Lower leg skin (tissue), 4 donors: ENCODE measurements around the gene CLIC1. TPM values are rescaled to one million over a fixed set of nuclear protein-coding genes. Genes with fewer than 3 reads are reported as not detected.

Experiments
- DNase-seq, 2 donors: peaks; one replicate each; pipeline ENCODE4 v3.0.0-alpha.2; 2019; ENCODE audit warnings: low spot score in 2 of 2
- H3K4me3 ChIP-seq: fragments of 200-600 bp; sonication (generic); 2 replicates; pipeline ENCODE4 v1.5.1; 2017; ENCODE audit warnings: mild to moderate bottlenecking, low read depth; ENCODE audit not compliant: poor library complexity, severe bottlenecking
- CTCF ChIP-seq, 3 donors: fragments of 450-650 bp; IDR thresholded peaks; one replicate each; pipeline ENCODE4 v1.5.1; 2016; ENCODE audit warnings: antibody characterized with exemption in 3 of 3, mild to moderate bottlenecking in 3 of 3, moderate library complexity in 2 of 3
- POLR2A ChIP-seq, 2 donors: fragments of 450-650 bp; IDR thresholded peaks; one replicate each; pipeline ENCODE4 v1.6.1; 2016 to 2017; ENCODE audit warnings: antibody characterized with exemption in 2 of 2, mild to moderate bottlenecking in 1 of 2, moderate library complexity in 1 of 2
- WGBS, 2 donors: methylation state at CpG; one replicate each; pipeline ENCODE4 v1.1.5; 2018; 5-methylcytosine and 5-hydroxymethylcytosine counted together
- intact Hi-C: fragments of 100-400 bp; cut with DNase I; formaldehyde crosslinking; loops from one replicate; pipeline ENCODE4 v1.15.0; 2023; ENCODE audit warnings: low total_unique reads
- total RNA-seq, 4 donors: library from RNA; depleted of rRNA; stranded (reverse); fragments of >200 nt; gene quantifications; one replicate each; pipeline ENCODE4 v1.1.0, GENCODE V29; 2016

Gene CLIC1
- total RNA-seq, 4 donors from 2014 or later, result 293 to 430 (median 393) TPM

- 11 to 19% methylated on average over 36 of the region's 36 CpGs for WGBS, 2 donors
- DNase-seq, result peak; percentile 82 to 91
- TF ChIP-seq CTCF (IDR thresholded peaks at IDR 0.05), result no peak
- no peak for TF ChIP-seq POLR2A (IDR thresholded peaks at IDR 0.05)
- peak within 1 kb of the TSS; percentile 93 for H3K4me3 ChIP-seq
- intact Hi-C loops, result no loop called here
These were observed 7.4 kb downstream of the CLIC1 start, which contains the start of gene DDAH2 for GRCh38 chr6:31728767-31729514. DDAH2 (minus strand) TSS chr6:31729299; CDS start chr6:31729161, 138 bp downstream.

- 70 to 72% methylated on average over 41 of the region's 41 CpGs for WGBS, 2 donors
- H3K4me3 ChIP-seq, result no peak overlapping the region
- intact Hi-C loops, result no loop called here
- no peak for TF ChIP-seq POLR2A (IDR thresholded peaks at IDR 0.05)
- DNase-seq, result no peak
These were observed 8.3 kb downstream of the CLIC1 start for GRCh38 chr6:31727717-31728671.

GRCh38 chr6:31727034-31727716, 9.2 kb downstream of the CLIC1 start:
- TF ChIP-seq CTCF (IDR thresholded peaks at IDR 0.05), result no peak
- no peak for TF ChIP-seq POLR2A (IDR thresholded peaks at IDR 0.05)
- H3K4me3 ChIP-seq, result no peak overlapping the region
- WGBS, 2 donors, result 62 to 64% methylated on average over 7 of the region's 7 CpGs
- DNase-seq, result no peak
- intact Hi-C loops, result no loop called here

GRCh38 chr6:31725502-31726350, 10.6 kb downstream of the CLIC1 start:
- H3K4me3 ChIP-seq, result no peak overlapping the region
- intact Hi-C loops, result no loop called here
- no peak for TF ChIP-seq CTCF (IDR thresholded peaks at IDR 0.05)
- no peak for TF ChIP-seq POLR2A (IDR thresholded peaks at IDR 0.05)
- WGBS, 2 donors, result 76 to 77% methylated on average over 12 of the region's 12 CpGs
- no peak for DNase-seq

GRCh38 chr6:31723980-31724691, 12.2 kb downstream of the CLIC1 start:
- H3K4me3 ChIP-seq, result no peak overlapping the region
- 83 to 86% methylated on average over 25 of the region's 25 CpGs for WGBS, 2 donors
- no peak for TF ChIP-seq POLR2A (IDR thresholded peaks at IDR 0.05)
- intact Hi-C loops, result no loop called here
- no peak for DNase-seq
